ENCODE measurements around the gene TMEM72. TPM values are rescaled to one million over a fixed set of nuclear protein-coding genes. Genes with fewer than 3 reads are reported as not detected.

The TMEM72 gene
- total and polyA plus RNA-seq, 2 donors (not counting 1 experiment from before 2014, with no cell fraction given) = not detected

DNA sequence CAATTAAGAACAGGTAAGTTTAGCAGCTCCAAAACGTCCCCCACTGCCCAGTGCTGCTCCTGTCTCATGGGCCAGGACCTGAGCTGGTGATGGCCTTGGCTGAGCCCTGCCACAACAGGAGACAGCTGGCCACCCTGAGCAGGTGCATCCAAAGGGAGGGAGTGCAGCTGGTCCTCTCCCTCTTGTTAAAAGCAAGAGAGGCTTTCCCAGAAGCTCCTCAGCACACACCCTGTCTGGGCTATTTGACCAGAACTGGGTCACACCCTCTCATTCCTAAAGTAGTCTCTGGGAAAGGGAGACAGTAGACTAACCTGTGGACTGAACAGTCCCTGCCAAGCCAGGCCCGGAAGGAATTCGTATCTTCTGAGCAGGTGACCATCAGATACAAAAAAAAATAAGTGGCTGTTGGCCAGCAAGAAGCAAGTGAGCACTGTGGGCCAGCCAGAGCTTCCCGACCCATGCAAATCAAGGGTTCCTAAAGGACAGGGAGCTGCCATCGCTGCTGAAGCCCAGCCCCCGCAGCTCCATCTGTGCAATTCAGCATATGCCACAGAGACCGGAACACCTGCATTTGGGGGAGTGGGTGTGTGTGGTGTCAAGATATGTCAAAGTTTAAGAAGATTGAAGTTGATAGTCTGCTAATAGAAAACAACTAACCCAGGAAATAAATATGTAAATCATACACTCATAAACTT lies 2.1 kb upstream of the TMEM72 start:
- no peaks in the 10 kb centered on the region for H3K9me3 Mint-ChIP-seq (ENCODE audit: insufficient read depth)
- no peak overlapping the region for H3K4me3 ChIP-seq (ENCODE audit: control extremely low read depth in 1 of 5, extremely low read depth in 1 of 5, insufficient read depth in 1 of 5, low read depth in 2 of 5, low read length in 4 of 5)
- H3K27me3 Mint-ChIP-seq = peaks cover 9% of the 10 kb centered on the region
- peaks cover 0 to 4% (median 0%) of the 10 kb centered on the region in 3 donors for H3K9me3 ChIP-seq (ENCODE audit: control extremely low read depth in 1 of 3, control insufficient read depth in 2 of 3, insufficient read depth in 1 of 3, low read length in 2 of 3)
- ChIA-PET CTCF (no interaction called here), POLR2A (no interaction called here)
- H3K4me2 ChIP-seq (replicated peaks; ENCODE audit: low read depth, low read length, poor library complexity, severe bottlenecking) = no peak overlapping the region
- no peaks in the 10 kb centered on the region for H4K20me1 ChIP-seq (ENCODE audit: control insufficient read depth, insufficient read depth, low read length, poor library complexity, severe bottlenecking)
- no peak overlapping the region for H3K9ac ChIP-seq (ENCODE audit: low read length)
- H3K27me3 ChIP-seq (replicated peaks in 1 of 4; ENCODE audit: control extremely low read depth in 1 of 4, control insufficient read depth in 3 of 4, insufficient read depth in 4 of 4, low read length in 3 of 4) = peaks cover 0 to 3% (median 1%) of the 10 kb centered on the region in 4 experiments
- TF ChIP-seq EZH2 (IDR thresholded peaks at IDR 0.05; ENCODE audit: borderline replicate concordance, insufficient read depth, low read depth, low read length, poor library complexity, severe bottlenecking) = no peak
- TF ChIP-seq, protein P1, sequence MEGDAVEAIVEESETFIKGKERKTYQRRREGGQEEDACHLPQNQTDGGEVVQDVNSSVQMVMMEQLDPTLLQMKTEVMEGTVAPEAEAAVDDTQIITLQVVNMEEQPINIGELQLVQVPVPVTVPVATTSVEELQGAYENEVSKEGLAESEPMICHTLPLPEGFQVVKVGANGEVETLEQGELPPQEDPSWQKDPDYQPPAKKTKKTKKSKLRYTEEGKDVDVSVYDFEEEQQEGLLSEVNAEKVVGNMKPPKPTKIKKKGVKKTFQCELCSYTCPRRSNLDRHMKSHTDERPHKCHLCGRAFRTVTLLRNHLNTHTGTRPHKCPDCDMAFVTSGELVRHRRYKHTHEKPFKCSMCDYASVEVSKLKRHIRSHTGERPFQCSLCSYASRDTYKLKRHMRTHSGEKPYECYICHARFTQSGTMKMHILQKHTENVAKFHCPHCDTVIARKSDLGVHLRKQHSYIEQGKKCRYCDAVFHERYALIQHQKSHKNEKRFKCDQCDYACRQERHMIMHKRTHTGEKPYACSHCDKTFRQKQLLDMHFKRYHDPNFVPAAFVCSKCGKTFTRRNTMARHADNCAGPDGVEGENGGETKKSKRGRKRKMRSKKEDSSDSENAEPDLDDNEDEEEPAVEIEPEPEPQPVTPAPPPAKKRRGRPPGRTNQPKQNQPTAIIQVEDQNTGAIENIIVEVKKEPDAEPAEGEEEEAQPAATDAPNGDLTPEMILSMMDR (IDR thresholded peaks at IDR 0.05) = no peak
- no peak overlapping the region for H2AFZ ChIP-seq (ENCODE audit: insufficient read depth, low read depth, low read length, poor library complexity, severe bottlenecking)
- 81% methylated on average over 4 of the region's 7 CpGs for WGBS (ENCODE audit: insufficient coverage)
- H3K79me2 ChIP-seq (ENCODE audit: control insufficient read depth, insufficient read depth, low read length) = no peaks in the 10 kb centered on the region
- no peak overlapping the region for H3K27ac ChIP-seq (ENCODE audit: low read length in 2 of 2)
- intact Hi-C loops (cut with micrococcal nuclease) = no loop called here
- no peak overlapping the region for H3K4me3 Mint-ChIP-seq
- no peak overlapping the region for H3K27ac Mint-ChIP-seq
- ATAC-seq (ENCODE audit: low read depth) = no peak
- no peaks in the 10 kb centered on the region for H3K36me3 ChIP-seq (replicated peaks in 1 of 2; ENCODE audit: control extremely low read depth in 1 of 2, control insufficient read depth in 1 of 2, extremely low read depth in 1 of 2, insufficient read depth in 2 of 2, low read length in 1 of 2)
- peaks cover 10 to 13% of the 10 kb centered on the region in 2 donors for H3K4me1 ChIP-seq (ENCODE audit: control insufficient read depth in 2 of 2, insufficient read depth in 2 of 2, low read length in 2 of 2)
- H3K4me1 Mint-ChIP-seq = peaks cover 11% of the 10 kb centered on the region
- no peak for DNase-seq

DNA sequence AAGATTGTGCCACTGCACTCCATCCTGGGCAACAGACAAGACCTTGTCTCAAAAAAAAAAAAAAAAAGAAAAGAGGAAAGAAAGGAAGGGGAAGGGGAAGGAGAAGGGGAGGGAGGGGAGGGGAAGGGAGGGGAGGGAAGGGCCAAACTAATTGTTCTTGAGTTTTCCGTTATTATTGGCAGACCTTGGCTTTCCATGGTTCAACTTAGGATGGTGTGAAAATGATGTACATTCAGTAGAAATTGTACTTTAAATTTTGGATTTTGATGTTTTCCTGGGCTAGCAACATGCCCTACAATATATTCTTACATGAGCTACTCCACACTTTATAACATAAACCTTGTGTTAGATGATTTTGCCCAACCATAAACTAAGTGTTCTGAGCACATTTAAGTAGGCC lies 1.2 kb upstream of the TMEM72 start:
- peaks cover 10 to 14% of the 10 kb centered on the region in 2 donors for H3K4me1 ChIP-seq (ENCODE audit: control insufficient read depth in 2 of 2, insufficient read depth in 2 of 2, low read length in 2 of 2)
- TF ChIP-seq EZH2 (IDR thresholded peaks at IDR 0.05; ENCODE audit: borderline replicate concordance, insufficient read depth, low read depth, low read length, poor library complexity, severe bottlenecking) = no peak
- TF ChIP-seq, protein P1 (IDR thresholded peaks at IDR 0.05) = no peak
- no CpG with 5 or more reads among the region's 1 CpG for WGBS (ENCODE audit: insufficient coverage)
- no peaks in the 10 kb centered on the region for H4K20me1 ChIP-seq (ENCODE audit: control insufficient read depth, insufficient read depth, low read length, poor library complexity, severe bottlenecking)
- no peak overlapping the region for H3K27ac Mint-ChIP-seq
- H3K4me1 Mint-ChIP-seq = peaks cover 11% of the 10 kb centered on the region
- no peaks in the 10 kb centered on the region for H3K79me2 ChIP-seq (ENCODE audit: control insufficient read depth, insufficient read depth, low read length)
- H3K36me3 ChIP-seq (replicated peaks in 1 of 2; ENCODE audit: control extremely low read depth in 1 of 2, control insufficient read depth in 1 of 2, extremely low read depth in 1 of 2, insufficient read depth in 2 of 2, low read length in 1 of 2) = no peaks in the 10 kb centered on the region
- no peaks in the 10 kb centered on the region for H3K9me3 Mint-ChIP-seq (ENCODE audit: insufficient read depth)
- H3K4me3 ChIP-seq (ENCODE audit: control extremely low read depth in 1 of 5, extremely low read depth in 1 of 5, insufficient read depth in 1 of 5, low read depth in 2 of 5, low read length in 4 of 5) = no peak overlapping the region
- DNase-seq = no peak
- H3K4me3 Mint-ChIP-seq = no peak overlapping the region
- H2AFZ ChIP-seq (ENCODE audit: insufficient read depth, low read depth, low read length, poor library complexity, severe bottlenecking) = no peak overlapping the region
- H3K27ac ChIP-seq (ENCODE audit: low read length in 2 of 2) = no peak overlapping the region
- peaks cover 0 to 5% (median 2%) of the 10 kb centered on the region in 4 experiments for H3K27me3 ChIP-seq (replicated peaks in 1 of 4; ENCODE audit: control extremely low read depth in 1 of 4, control insufficient read depth in 3 of 4, insufficient read depth in 4 of 4, low read length in 3 of 4)
- intact Hi-C loops (cut with micrococcal nuclease) = no loop called here
- ChIA-PET CTCF (no interaction called here), POLR2A (no interaction called here)
- peaks cover 0 to 4% (median 0%) of the 10 kb centered on the region in 3 donors for H3K9me3 ChIP-seq (ENCODE audit: control extremely low read depth in 1 of 3, control insufficient read depth in 2 of 3, insufficient read depth in 1 of 3, low read length in 2 of 3)
- H3K27me3 Mint-ChIP-seq = peaks cover 9% of the 10 kb centered on the region
- no peak overlapping the region for H3K9ac ChIP-seq (ENCODE audit: low read length)
- no peak for ATAC-seq (ENCODE audit: low read depth)
- H3K4me2 ChIP-seq (replicated peaks; ENCODE audit: low read depth, low read length, poor library complexity, severe bottlenecking) = no peak overlapping the region

Data from B cell (primary cell).